ENCODE data around the gene PNPLA7.

Gene PNPLA7

GRCh38 chr9:137441289-137441934, 108.8 kb downstream of the PNPLA7 start, which contains the start of gene ENTPD8:
Gene ENTPD8 (minus strand): TSS chr9:137441357. CDS start chr9:137438285, 3,072 bp downstream.
- in situ Hi-C loops (cut with MboI; ENCODE audit: low pct_unique_long_range_greater_than_20kb, low sequenced_read_pairs, unreplicated experiment), result no loop called here
- DNase-seq (ENCODE audit: low spot score), result no peak
- no peak for TF ChIP-seq CTCF (IDR thresholded peaks at IDR 0.05; ENCODE audit: extremely low read depth, insufficient read depth, missing control alignments)

GRCh38 chr9:137439158-137439714, 111.0 kb downstream of the PNPLA7 start:
- DNase-seq (ENCODE audit: low spot score), result no peak
- TF ChIP-seq CTCF (IDR thresholded peaks at IDR 0.05; ENCODE audit: extremely low read depth, insufficient read depth, missing control alignments), result no peak
- in situ Hi-C loops (cut with MboI; ENCODE audit: low pct_unique_long_range_greater_than_20kb, low sequenced_read_pairs, unreplicated experiment), result no loop called here

GRCh38 chr9:137438591-137439157, 111.5 kb downstream of the PNPLA7 start:
- no peak for TF ChIP-seq CTCF (IDR thresholded peaks at IDR 0.05; ENCODE audit: extremely low read depth, insufficient read depth, missing control alignments)
- in situ Hi-C loops (cut with MboI; ENCODE audit: low pct_unique_long_range_greater_than_20kb, low sequenced_read_pairs, unreplicated experiment), result no loop called here
- no peak for DNase-seq (ENCODE audit: low spot score)

GRCh38 chr9:137437691-137438590, 112.3 kb downstream of the PNPLA7 start:
- in situ Hi-C loops (cut with MboI; ENCODE audit: low pct_unique_long_range_greater_than_20kb, low sequenced_read_pairs, unreplicated experiment), result no loop called here
- DNase-seq (ENCODE audit: low spot score), result no peak
- TF ChIP-seq CTCF (IDR thresholded peaks at IDR 0.05; ENCODE audit: extremely low read depth, insufficient read depth, missing control alignments), result no peak

- no peak for TF ChIP-seq CTCF (IDR thresholded peaks at IDR 0.05; ENCODE audit: extremely low read depth, insufficient read depth, missing control alignments)
- no peak for DNase-seq (ENCODE audit: low spot score)
- in situ Hi-C loops (cut with MboI; ENCODE audit: low pct_unique_long_range_greater_than_20kb, low sequenced_read_pairs, unreplicated experiment), result no loop called here
Observed at GRCh38 chr9:137436761-137437600, 113.2 kb downstream of the PNPLA7 start.

Data from GM13977 (cell line).